SU-DHL-6 (cell line): Measurements from ENCODE around the gene TMEM88.

Experiments
- H2AFZ ChIP-seq: fragments of 200-600 bp; sonication (generic); 2 replicates; pipeline ENCODE4 v1.6.1; 2014; ENCODE audit warnings: low read depth, mild to moderate bottlenecking, moderate library complexity, mixed read lengths, antibody characterized with exemption, low read length; ENCODE audit not compliant: severe bottlenecking
- H3F3A ChIP-seq: fragments of 200-600 bp; shearing (Covaris generic); 2 replicates; pipeline ENCODE4 v1.6.0; 2016; ENCODE audit warnings: antibody characterized with exemption, mild to moderate bottlenecking; ENCODE audit not compliant: insufficient read depth
- H3K27ac ChIP-seq: fragments of 200-600 bp; sonication (generic); 2 replicates; pipeline ENCODE4 v1.5.1; 2016; ENCODE audit warnings: low read depth, mild to moderate bottlenecking, low read length, moderate library complexity, mixed read lengths
- H3K27me3 ChIP-seq: fragments of 200-600 bp; sonication (generic), shearing (Covaris generic); 2 replicates; pipeline ENCODE4 v1.6.0; 2014; ENCODE audit warnings: mild to moderate bottlenecking, low read length
- H3K36me3 ChIP-seq: fragments of 200-600 bp; sonication (generic); 2 replicates; pipeline ENCODE4 v1.6.1; 2014; ENCODE audit warnings: mild to moderate bottlenecking, low read length, mixed read lengths
- H3K4me2 ChIP-seq: fragments of 300-600, 200-600 bp; shearing (Covaris generic), sonication (generic); 2 replicates; pipeline ENCODE4 v1.6.0; 2014; ENCODE audit warnings: low read length, low read depth, mild to moderate bottlenecking; ENCODE audit not compliant: poor library complexity, severe bottlenecking
- H3K4me3 ChIP-seq: fragments of 200-600 bp; sonication (generic); 2 replicates; pipeline ENCODE4 v1.5.1; 2014; ENCODE audit warnings: antibody characterized with exemption, low read length, mild to moderate bottlenecking, mixed read lengths; ENCODE audit not compliant: insufficient read depth, poor library complexity, severe bottlenecking
- H3K79me2 ChIP-seq: fragments of 200-600 bp; sonication (generic); 2 replicates; pipeline ENCODE4 v1.6.1; 2014; ENCODE audit warnings: mild to moderate bottlenecking, low read length, moderate library complexity; ENCODE audit not compliant: insufficient read depth
- H3K9ac ChIP-seq: fragments of 200-600 bp; sonication (generic); 2 replicates; pipeline ENCODE4 v1.7.0; 2014; ENCODE audit warnings: mild to moderate bottlenecking, low read length
- H3K9me2 ChIP-seq: fragments of 200-600 bp; sonication (generic); replicated peaks from 2 replicates; pipeline ENCODE4 v1.6.1; 2014; ENCODE audit warnings: low read length; ENCODE audit not compliant: insufficient read depth
- H3K9me3 ChIP-seq: fragments of 200-600 bp; sonication (generic); 2 replicates; pipeline ENCODE4 v1.6.1; 2014; ENCODE audit warnings: low read length, mixed read lengths; ENCODE audit not compliant: insufficient read depth
- H4K20me1 ChIP-seq: fragments of 200-600 bp; sonication (generic); 2 replicates; pipeline ENCODE4 v1.6.1; 2014; ENCODE audit warnings: low read depth, mild to moderate bottlenecking, antibody characterized with exemption, low read length, moderate library complexity, mixed read lengths
- EZH2phosphoT487 ChIP-seq: fragments of 200-600 bp; sonication (generic), shearing (Covaris generic); conservative IDR thresholded peaks from 2 replicates; pipeline ENCODE4 v1.6.1; 2018; ENCODE audit warnings: mild to moderate bottlenecking, antibody characterized with exemption, low read length, moderate library complexity, mixed read lengths
- TF ChIP-seq, protein P1 (sequence below): fragments of 200-600 bp; sonication (generic); IDR thresholded peaks from one replicate; pipeline ENCODE4 v1.5.1; 2017; ENCODE audit warnings: antibody characterized with exemption, mild to moderate bottlenecking, low read length, moderate library complexity; ENCODE audit not compliant: insufficient read depth, poor library complexity, severe bottlenecking

The TMEM88 gene

DNA sequence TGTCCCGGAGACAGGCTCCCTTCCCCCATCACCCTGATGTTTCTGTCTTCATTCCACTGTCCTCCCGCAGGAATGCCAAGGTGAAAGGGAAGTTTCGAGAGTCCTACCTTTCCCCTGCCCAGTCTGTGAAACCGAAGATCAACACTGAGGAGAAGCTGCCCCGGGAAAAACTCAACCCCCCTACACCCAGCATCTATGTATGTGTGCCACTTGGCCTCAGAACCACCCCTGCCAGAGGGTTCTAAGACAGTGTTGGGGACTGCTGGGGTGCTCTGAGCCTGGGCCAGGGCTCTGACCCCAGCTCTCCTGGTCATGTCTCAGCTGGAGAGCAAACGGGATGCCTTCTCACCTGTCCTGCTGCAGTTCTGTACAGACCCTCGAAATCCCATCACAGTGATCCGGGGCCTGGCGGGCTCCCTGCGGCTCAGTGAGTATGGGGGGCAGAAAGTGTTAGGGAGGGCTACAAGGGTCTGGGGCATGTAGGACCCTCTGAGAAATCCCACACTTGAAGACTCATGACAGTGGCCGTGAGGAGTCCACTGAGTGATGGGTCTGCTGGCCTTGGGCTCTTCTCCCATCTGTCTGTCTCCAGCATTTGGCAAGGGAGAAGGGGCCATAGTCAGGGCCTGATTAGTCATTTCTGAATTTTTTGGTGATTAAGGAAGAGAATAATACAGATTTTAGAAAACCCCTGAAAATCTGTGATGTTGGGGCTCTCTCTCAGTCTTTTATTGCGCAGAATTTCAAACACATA lies 4.9 kb upstream of the TMEM88 start:
- H3K9ac ChIP-seq = peak overlapping the region; percentile 61
- no peak for TF ChIP-seq EZH2phosphoT487
- TF ChIP-seq, protein P1, sequence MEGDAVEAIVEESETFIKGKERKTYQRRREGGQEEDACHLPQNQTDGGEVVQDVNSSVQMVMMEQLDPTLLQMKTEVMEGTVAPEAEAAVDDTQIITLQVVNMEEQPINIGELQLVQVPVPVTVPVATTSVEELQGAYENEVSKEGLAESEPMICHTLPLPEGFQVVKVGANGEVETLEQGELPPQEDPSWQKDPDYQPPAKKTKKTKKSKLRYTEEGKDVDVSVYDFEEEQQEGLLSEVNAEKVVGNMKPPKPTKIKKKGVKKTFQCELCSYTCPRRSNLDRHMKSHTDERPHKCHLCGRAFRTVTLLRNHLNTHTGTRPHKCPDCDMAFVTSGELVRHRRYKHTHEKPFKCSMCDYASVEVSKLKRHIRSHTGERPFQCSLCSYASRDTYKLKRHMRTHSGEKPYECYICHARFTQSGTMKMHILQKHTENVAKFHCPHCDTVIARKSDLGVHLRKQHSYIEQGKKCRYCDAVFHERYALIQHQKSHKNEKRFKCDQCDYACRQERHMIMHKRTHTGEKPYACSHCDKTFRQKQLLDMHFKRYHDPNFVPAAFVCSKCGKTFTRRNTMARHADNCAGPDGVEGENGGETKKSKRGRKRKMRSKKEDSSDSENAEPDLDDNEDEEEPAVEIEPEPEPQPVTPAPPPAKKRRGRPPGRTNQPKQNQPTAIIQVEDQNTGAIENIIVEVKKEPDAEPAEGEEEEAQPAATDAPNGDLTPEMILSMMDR = no peak
- H3K36me3 ChIP-seq = no peaks in the 10 kb centered on the region
- H2AFZ ChIP-seq = no peak overlapping the region
- H3F3A ChIP-seq = peaks cover 10% of the 10 kb centered on the region
- H3K9me3 ChIP-seq = no peaks in the 10 kb centered on the region
- no peak overlapping the region for H3K4me3 ChIP-seq
- no peaks in the 10 kb centered on the region for H4K20me1 ChIP-seq
- peak overlapping the region; percentile 65; the same call in 1 of the 2 replicates for H3K27ac ChIP-seq
- no peaks in the 10 kb centered on the region for H3K27me3 ChIP-seq
- H3K9me2 ChIP-seq = no peaks in the 10 kb centered on the region
- H3K4me2 ChIP-seq = peak overlapping the region; percentile 68
- peaks cover 8% of the 10 kb centered on the region; the same call in 1 of the 2 replicates for H3K79me2 ChIP-seq

GRCh38 chr17:7850701-7851437 lies 4.0 kb upstream of the TMEM88 start:
- no peaks in the 10 kb centered on the region for H3K36me3 ChIP-seq
- H3K9me2 ChIP-seq = no peaks in the 10 kb centered on the region
- H2AFZ ChIP-seq = no peak overlapping the region
- no peaks in the 10 kb centered on the region for H3K27me3 ChIP-seq
- no peak for TF ChIP-seq EZH2phosphoT487
- TF ChIP-seq, protein P1 = no peak
- H3K79me2 ChIP-seq = peaks cover 5% of the 10 kb centered on the region
- H3K27ac ChIP-seq = peak overlapping the region; percentile 65
- H4K20me1 ChIP-seq = no peaks in the 10 kb centered on the region
- H3K9me3 ChIP-seq = no peaks in the 10 kb centered on the region
- peak overlapping the region; percentile 60 for H3K4me3 ChIP-seq
- H3K4me2 ChIP-seq = peak overlapping the region; percentile 68
- peaks cover 10% of the 10 kb centered on the region for H3F3A ChIP-seq
- H3K9ac ChIP-seq = peak overlapping the region; percentile 61

DNA sequence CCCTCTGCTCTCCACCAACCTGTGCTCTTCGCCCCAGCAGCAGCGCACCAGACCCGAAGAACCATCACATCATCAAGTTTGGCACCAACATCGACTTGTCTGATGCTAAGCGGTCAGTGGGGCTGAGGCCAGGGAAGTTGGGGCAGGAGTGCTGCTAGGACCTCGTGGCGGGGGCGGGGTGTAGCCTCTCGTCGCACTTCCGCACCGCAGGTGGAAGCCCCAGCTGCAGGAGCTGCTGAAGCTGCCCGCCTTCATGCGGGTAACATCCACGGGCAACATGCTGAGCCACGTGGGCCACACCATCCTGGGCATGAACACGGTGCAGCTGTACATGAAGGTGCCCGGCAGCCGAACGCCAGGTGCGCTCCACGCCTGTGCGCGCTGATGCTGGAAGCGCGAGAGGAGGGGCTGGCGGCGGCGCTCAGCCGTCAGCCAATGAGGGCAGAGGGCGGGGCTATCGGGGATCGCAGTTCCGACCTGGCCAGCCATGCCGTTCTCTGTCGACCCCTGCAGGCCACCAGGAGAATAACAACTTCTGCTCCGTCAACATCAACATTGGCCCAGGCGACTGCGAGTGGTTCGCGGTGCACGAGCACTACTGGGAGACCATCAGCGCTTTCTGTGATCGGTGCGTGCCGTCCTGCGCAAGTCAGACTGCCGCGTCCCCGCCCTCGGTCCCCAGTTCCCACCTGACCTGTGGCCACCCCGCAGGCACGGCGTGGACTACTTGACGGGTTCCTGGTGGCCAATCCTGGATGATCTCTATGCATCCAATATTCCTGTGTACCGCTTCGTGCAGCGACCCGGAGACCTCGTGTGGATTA lies 3.2 kb upstream of the TMEM88 start:
- Histone ChIP-seq H3K9me3 (no peaks in the 10 kb centered on the region), H3F3A (peaks cover 10% of the 10 kb centered on the region), H3K4me2 (peak overlapping the region; percentile 68), H3K4me3 (peak overlapping the region; percentile 60), H3K9me2 (no peaks in the 10 kb centered on the region), H2AFZ (no peak overlapping the region), H4K20me1 (no peaks in the 10 kb centered on the region), H3K27me3 (no peaks in the 10 kb centered on the region), H3K36me3 (no peaks in the 10 kb centered on the region), H3K27ac (peak overlapping the region; percentile 65), H3K79me2 (peaks cover 13% of the 10 kb centered on the region), H3K9ac (peak overlapping the region; percentile 61)
- TF ChIP-seq EZH2phosphoT487 = no peak
- TF ChIP-seq, protein P1 = peak; percentile 59
